Embryonic facial prominence (tissue), 1 donor: Measurements from ENCODE around the gene EGFL7.

Experiments used
- DNase-seq: peaks from one replicate; pipeline ENCODE4 v3.0.0-alpha.2; 2016; ENCODE audit errors: extremely low spot score

EGFL7 gene

DNA sequence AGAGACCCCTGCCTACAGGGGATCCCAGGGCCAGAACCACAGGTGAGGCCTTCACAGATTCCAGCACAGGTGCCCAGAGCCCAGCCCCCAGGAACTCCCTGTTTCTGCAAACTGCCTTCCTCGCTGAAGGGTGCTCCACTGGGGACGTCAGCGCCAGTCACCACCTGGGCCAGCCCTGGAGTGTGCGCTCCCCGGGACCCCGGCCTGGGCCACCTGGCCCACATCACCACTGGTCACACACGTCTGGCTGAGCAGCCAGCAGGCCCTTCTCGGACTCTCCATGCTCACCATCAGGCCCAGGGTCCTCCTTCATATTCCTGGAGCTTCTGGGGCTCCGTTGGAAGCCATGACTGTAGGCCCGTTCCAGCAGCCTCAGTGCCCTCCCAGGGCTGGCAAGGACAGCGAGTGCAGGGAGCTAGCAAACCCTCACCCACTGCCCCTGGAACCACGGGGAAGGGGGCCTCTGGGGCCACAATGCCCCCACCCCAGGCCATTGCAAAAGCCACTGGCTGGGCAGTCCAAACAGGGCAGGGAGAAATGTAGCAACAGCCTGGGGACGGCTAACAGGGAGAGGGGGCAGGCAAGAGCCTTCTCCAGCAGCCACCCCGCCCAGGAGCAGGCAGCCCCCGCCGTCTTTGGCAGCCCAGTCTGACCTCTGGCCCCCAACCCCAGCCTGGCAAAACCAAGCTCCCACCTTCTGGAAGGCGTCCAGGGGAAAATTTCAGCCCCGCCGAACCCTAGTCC is 23.2 kb downstream of the EGFL7 start:
- DNase-seq, result no peak

DNA sequence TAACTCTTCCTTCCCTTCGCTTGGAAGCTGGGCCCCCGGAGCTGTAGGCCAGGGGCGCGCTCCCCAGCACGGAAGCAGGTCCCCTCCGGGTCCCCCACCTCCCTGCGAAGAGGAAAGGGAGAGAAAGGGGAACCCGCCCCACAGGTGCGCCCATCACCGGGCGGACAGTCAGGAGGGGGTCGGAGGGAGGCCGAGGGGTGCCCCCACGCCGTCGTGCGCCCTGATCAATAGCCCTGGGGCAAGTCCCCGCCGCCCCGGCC is 23.7 kb downstream of the EGFL7 start:
- no peak for DNase-seq

DNA sequence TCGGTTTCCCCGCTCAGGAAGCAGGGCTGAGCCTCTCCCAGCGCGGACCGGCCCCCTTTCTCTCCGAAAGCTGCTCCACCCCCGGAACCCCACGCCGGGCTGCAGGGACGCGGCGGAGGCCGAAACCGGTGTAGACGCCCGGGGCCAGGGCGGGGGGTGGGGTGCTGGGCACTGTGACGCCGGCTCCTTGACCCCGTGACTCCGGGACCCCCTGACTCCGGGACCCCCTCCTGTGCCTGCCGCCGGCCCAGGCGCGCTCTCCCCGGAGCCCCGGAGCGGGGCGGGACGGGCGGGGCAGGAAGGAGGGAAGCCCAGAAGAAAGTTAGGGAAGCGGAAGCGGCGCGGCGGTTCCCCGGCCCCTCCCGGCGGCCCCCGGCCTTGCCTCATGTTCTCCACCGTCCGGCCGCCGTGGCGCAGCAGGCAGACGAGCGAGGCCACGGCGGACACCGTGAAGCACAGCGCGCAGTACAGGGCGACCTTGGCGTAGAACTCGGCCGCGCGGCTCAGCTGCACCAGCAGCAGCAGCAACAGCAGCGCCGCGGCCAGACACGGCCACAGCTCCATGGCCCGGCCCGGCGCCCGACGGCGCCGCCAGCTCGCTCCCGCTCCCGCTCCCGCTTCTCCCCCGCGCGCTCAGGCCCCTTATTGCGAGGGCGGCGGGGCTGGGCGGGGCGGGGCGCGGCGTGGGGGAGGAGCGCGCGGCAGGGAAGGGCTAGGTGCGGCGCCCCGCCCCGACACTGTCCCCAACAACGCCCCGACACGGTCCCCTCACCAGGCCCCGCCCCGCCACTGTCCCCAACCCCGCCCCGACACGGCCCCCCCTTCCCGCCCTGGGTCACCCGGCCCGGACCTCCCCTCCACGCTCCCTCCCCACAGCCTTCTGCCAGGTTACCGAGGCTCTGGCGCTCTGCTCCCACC is 24.3 kb downstream of the EGFL7 start, which contains the start of gene AGPAT2:
Gene AGPAT2 (minus strand): TSS at position 664 of the 918 bp plus-strand sequence. CDS start 100 bp downstream, at position 564.
- DNase-seq, result no peak

DNA sequence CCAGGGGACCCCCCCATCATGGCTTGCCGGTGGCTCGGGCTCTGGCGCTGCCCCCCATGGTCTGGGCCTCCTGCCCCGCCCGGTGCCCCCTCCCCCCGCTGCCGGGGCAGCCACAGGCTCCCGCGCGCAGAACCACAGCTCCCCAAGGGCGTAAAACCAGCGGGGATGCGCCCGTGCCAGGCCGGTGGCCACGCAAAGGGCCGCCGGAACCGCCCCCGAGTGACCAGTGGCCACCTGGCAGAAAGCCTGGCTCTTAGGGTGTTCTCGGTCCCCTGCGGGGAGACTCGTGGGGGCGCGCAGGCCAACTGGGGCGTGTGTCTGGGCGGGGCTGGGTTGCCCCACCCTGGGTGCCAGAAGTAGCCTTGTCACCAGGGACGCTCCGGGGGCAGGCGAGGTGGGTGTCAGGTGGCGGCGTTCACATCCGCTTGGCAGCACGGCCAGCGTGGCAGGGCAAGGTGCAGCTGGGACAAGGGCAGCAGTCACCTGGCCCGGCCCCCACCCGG is 25.1 kb downstream of the EGFL7 start:
- DNase-seq, result no peak

DNA sequence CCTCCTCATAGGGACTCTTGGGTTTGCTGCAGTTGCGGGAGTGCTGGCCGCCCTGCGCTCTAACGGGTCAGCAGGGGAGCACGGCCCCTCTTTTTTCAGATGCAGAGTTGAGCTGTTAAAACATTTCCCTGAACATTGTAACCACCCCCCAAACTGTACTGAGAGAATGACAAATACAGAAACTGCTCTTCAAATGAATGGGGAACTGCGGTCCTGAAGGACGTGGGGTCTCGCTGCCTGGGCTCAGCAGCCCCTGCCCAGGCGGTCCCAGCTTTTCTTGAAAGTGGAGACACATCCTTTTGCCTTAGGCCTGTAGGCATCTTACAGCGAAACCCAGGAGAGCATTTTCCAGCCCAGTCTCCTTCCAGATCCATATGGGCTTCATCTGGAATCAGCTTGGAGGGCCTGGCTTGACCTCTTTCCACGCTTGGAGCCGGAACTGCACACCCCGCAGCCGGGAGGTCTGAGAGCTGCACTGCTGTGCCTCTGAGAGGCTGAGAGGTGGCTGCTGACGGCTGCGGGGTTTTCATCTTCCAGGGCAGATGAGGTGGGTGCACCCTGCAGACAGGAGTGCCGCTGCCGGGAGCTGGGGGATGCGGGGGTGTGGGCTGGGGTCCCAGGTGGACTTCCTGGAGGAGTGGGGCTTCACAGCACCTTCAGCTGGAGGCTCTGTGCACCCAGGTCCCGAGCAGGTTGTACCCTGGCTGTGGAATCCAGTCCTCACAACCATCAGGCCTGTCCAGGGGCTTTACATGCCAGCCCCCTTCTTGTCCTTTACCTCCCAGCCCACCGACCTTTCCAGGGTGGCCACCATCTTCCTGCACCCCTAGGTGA is 25.8 kb downstream of the EGFL7 start:
- no peak for DNase-seq

DNA sequence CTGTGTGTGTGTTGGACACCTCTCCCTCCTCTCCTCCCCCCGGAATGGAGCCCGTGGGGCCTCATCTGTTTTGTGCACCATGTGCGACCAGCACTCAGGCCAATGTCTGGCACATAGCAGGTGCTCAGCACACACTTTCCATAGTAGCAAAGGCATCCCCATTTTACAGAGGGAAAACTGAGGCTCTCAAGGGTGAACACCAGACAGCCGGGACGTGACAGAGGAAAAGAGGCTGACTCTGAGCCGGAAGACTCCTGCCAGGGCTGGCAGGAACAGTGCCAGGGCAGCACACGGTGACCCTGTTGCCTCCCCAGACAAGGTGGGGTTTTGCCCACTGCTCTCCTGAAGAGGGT is 26.4 kb downstream of the EGFL7 start:
- no peak for DNase-seq

DNA sequence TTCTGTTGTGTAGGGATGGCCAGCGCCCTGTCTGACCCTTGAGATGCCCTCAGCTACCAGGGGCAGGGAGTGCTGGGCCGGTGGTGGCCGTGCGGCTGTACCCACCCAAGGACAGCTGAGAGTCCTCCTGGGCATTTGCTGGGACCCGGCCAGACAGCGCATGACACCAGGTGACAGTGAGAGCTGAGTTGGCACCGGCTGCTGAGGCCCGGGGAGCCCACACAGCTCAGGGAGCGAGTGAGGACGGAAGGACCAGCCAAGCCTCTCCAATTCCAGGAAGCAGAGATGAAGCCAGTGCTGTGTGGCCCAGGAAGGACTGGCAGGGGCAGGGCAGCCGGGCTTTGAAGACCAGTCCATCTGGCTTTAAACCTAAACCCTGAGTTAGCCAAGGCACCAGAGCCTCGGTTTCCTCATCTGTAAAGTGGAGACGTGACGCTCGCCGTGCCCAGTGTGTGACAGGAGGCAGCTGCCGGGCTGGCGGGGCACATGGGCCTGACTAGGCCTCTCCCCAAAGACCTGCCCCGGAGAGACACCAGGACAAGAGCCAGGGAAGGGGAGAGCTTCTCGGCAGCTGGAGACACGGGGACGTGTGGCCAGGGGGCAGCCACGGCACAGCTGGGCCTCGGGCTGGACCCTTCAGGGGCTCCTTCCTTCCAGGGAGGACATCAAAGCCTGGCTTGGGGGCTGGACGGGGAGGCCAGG is 27.5 kb downstream of the EGFL7 start:
- DNase-seq, result no peak

DNA sequence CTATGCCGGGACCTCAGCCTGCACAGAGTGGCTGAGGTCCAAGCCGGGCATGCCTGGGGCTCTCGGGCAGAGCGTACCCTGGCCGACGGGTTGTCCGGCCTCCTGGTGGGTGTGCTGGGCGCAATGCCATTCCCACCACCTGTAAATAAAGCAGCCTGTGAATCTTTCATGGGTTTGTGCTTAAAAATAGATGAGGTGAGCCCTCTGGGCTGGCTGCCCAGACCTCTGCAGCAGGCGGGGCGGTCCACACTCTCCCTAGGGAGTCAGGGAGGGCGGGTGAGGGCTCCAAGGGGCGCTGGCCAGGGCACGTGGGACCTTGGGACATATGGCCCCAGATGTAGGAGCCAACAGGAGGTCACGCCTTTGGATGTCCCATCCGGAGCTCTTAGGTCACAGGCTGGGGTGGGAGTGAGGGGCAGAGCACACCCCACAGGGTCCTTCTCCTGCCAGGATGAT is 28.1 kb downstream of the EGFL7 start:
- no peak for DNase-seq

DNA sequence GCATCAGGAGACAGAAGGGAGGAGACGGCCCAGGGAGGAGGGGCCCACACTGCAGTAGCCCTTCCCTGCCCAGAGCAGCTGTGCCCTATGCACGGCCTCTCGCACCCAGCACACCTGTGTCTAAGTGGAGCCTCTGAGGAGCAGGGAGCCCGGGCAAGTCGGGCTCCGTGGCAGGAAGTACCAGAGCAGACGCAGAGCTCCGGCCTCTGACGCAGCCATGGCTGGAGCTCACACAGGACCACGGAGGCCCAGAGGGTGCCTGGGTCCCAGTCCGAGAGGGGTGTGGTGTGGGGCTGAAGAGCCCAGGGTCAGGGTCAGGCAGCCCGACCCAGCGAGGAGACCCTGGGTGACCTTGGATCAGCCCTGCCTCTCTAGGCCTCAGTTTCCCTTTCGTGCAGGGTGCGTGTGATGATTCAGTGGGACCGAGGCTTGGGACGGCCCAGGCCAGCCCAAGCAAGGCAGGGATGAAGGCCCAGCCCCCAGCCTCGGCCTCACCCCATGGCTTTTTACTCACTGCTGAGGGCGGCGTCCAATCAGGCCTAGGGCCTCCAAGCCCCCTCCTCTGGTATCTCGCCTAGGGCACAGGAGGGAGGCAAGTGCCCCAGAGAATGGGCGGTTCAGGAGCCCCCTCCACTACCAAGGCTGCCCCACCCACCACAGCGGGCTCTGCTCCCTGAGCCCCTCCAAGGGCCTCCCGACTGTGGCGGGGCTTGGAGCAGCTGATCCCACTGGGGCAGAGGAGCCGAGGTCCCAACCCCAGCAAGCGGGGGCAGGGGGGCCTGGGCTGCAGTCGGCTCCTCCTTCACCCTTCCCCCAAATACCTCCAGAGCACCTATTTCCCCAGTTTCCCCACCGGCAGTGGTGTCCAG is 28.8 kb downstream of the EGFL7 start:
- no peak for DNase-seq

DNA sequence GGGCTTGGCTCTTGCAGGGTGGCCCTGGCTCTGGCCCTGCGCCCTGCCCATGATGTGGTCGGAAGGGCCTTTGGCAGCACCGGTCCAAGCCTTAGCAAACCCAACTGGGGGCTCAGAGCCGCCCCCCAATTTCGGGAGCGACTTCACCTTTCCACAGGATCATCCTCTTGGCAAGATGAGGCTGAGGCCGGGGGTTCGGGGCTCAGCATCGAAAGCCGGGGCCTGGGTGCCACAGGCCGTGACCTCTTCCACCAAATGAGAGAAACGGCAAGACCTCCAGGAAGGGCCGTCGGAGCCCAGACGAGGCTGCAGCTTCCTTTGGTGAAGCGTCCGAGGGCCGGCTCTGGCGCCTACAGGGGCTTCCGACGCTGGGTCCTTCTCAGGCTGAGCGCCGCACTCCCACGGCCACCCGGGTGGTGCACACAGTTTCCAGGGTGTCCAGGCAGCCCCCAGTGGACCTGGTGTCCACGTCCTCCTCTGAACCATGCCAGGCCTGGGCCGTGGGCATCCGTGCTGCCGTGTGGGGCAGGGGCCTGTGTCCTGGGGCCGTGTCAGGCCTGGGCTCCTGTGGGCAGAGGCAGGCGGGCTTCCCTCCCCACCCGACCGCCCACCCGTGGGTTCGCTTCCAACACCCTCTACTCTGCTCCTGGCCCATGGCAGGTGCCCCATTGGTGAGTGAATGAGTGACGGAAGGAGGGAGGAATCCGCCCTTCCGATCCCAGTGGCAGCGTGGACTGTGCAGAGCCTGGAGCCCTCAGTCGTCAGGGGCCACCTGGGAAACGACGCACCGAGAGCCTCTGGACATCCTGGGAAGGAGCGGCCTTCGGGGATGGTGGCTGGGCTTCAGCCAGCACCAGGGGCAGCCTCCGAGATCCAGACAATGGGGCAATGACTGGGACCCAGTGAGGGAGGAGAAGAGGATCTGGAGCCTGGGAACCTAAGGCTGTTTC is 29.7 kb downstream of the EGFL7 start:
- no peak for DNase-seq

DNA sequence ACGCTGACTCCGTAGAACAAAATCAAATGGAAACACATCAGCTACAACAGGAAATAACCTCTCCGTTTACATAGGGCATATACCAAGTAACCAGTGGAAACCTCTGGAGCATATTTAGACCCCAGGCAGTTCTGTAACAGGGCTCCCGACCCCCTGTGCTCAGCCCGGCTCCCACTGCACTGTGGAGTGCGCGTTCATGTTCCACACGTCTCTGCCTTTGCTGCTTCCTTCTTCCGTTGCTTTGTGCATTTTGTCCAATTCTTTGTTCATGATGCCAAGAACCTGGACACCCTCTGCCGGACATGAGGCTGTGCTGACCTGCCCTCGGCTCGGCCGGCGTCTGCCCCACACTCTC is 30.4 kb downstream of the EGFL7 start:
- DNase-seq, result no peak

DNA sequence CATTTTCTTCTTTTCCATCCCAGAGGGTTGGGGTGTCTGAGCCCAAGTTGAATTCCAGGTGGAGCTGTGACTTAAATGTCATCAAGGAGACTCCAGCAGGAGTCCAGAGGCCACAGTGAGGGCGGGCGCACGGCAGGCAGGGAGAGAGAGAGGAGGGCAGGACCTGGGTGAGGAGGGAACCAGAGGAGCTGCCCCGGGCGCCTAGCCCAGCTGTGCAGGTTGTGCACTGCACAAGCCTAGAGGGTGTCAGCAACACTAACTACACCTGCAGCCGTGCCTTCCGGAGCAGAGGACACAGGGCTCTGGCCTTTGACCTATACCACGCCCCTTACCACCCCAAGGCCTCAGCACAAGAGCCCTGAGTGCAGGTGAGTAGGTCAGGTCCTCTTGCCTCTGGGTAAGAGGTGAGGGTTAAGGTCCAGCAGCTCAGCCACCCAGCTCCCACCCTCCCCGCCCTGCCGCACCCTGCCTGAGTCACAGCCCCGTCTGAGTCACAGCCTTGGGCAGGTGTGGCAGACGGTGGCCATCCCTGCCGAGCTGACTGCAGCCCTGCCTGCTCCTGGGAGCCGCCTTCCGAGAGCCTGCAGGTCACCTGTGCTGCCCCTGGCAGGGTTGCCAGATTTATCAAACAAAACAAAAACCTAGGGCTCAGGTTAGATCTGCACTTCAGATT is 30.9 kb downstream of the EGFL7 start:
- DNase-seq, result no peak

DNA sequence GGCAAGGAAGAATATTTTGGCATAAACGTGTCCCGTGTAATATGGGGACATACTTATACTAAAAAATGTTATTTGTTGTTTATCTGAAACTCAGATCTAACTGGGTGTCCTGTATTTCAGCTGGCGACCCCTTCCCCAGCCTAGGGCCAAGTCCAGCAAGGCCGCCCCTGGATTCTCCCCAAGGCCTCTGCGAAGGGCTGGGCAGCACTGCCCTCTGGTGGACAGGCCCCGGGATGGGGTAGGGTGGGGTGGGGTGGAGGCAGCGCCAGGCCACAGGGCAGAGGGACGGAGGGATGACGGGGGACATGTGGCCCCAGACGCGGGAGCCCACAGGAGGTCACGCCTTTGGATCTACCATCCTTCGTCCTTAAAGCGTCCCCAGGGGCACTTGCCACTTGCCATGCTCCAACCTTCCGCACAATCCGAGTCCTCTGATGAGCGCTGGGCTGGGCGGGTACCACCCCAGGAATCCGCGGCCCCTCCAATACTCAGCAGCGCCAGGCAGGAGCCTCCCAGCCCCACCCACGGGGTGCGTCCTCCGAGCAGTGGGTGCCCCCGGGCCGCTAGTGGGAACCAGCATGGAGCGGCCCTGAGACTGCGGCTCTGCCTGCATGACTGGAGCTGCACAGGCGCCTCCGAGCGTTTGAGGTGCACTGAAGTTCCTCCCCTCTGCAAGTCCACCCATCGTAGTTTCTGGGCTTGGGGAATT is 31.6 kb downstream of the EGFL7 start:
- no peak for DNase-seq

DNA sequence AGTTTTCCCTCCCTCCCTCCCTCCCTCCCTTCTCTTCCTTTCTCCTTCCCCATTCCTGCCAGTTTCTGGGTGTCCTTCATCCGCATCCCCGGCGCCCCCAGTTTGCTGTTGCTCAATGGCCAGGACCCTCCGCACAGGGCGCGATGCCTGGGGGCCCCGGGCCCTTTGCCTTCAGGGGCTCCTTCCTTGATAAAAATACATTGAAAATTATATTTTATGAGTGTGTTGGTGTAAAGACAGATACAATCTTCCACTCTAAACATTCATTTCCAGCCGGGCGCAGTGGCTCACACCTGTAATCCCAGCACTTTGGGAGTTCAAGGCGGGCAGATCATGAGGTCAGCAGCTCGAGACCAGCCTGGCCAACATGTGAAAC is 32.1 kb downstream of the EGFL7 start:
- DNase-seq, result no peak

DNA sequence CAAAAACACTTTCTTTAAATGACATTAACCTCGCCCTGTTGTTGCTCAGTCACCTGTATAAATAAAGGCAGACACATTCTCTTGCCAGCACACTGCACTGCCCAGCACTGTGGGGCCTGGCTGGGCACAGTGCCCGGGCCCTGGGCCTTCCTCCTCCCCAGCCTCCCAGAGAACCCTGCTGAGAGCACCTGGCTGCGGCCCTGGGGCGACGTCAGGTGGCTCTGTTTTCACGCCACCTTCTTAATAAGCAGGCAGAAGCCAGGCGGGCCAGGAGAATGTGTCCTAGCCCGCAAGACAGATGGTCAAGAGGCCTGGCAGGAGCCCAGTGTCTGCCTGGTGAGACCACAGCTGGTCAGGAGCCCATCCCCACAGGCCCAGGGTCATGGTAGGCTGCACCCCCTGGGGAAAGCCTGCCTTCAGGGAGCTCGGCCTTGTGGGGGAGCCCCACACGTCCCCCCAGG is 32.7 kb downstream of the EGFL7 start:
- no peak for DNase-seq

DNA sequence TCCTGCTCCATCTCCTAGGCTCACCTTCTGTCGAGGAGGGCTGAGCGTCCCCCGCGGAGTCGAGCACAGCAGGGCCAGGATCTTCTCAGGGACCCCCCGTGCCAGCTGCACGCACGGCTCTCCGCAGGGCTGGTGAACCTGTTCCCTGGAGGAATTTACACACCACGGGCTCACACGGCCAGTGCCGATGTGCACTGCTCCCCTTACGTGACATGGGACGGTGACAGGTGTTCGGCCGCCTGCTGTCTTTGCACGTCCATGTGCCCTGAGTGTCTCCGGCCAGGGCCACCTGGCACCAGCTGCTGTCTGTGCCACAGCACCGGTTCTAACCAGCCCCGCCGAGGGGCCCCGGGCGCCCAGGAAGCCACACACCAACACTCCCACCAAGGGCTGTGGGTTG is 33.2 kb downstream of the EGFL7 start:
- no peak for DNase-seq

DNA sequence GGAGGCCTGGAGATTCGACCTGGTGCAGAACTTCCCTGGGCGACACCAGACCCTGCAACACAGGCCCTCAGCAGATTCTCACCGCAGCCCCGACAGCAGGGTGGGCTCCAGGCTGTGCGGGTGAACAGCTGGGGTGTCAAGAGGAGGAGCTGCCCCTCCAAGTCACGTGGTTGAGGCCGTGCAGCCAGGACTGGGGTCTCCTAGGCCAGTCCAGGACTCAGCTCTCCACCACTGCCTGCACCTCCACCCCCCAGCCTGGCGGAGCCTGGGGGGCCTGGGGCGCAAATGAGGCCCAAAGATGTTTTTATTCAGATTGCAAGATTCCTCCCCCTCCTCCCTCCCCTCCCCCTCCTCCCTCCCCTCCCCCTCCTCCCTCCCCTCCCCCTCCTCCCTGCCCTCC is 33.8 kb downstream of the EGFL7 start:
- DNase-seq, result no peak

DNA sequence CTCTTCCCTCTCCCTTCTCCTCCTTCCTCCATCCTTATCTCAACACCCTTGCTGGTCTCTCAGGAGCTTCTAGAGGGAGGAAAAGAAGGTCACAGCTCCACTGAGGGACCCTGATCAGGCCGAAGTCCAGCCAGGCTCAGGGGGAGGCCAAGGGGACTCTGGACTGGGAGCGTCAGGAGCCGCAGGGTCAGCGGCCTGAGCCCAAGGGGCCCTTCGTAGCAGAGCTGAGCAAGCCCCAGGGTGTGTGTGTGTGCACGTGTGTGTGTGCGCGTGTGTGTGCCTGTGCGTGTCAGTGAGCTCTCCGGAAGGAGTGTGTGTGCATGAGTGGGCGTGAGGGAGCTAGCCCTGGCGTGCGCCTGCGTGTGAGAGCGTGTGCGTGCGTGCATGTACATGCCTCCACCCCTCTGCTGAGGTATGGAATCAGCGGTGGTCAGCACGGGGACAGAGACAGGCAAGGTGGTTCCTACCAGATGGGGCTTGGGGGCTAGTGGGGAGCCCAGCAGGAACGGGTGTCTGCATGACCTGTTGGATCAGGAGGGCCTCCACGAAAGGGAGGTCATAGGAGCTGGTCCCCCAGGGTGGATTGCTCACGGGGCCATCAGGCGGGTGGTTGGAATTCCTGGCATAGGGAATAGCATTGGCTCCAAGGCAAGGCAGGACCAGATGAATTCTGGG is 34.6 kb downstream of the EGFL7 start:
- DNase-seq, result no peak
